Endothelial cell (in vitro differentiated cells): ENCODE data around the gene STX3. TPM values are rescaled to one million over a fixed set of nuclear protein-coding genes. Genes with fewer than 3 reads are reported as not detected.
A peak's percentile ranks its signal among the peaks of the same experiment; 100 is the strongest.
"Not testable (repeated sequence)": the region's sequence is repeated elsewhere in the genome, so short reads cannot be mapped to it uniquely, and the experiment has no call there.

ENCODE experiments used
- DNase-seq: peaks from one replicate; pipeline ENCODE4 v3.0.0; 2021; ENCODE audit warnings: low spot score
- H3K27ac Mint-ChIP-seq: one replicate; pipeline ENCODE4 v1.8.0; 2021; ENCODE audit warnings: mixed read lengths, inconsistent platforms; ENCODE audit not compliant: unreplicated experiment
- H3K27me3 Mint-ChIP-seq: one replicate; pipeline ENCODE4 v1.8.0; 2021; ENCODE audit warnings: mild to moderate bottlenecking, moderate library complexity, mixed read lengths, inconsistent platforms; ENCODE audit not compliant: unreplicated experiment
- H3K36me3 Mint-ChIP-seq: one replicate; pipeline ENCODE4 v1.8.0; 2021; ENCODE audit warnings: mild to moderate bottlenecking, low read depth, mixed read lengths, inconsistent platforms; ENCODE audit not compliant: unreplicated experiment
- H3K4me1 Mint-ChIP-seq: one replicate; pipeline ENCODE4 v1.8.0; 2021; ENCODE audit warnings: mild to moderate bottlenecking, mixed read lengths, inconsistent platforms; ENCODE audit not compliant: unreplicated experiment
- H3K4me3 Mint-ChIP-seq: one replicate; pipeline ENCODE4 v1.8.0; 2021; ENCODE audit warnings: mild to moderate bottlenecking, mixed read lengths, inconsistent platforms; ENCODE audit not compliant: unreplicated experiment
- H3K9me3 Mint-ChIP-seq: one replicate; pipeline ENCODE4 v1.8.0; 2021; ENCODE audit warnings: mixed read lengths, inconsistent platforms; ENCODE audit not compliant: unreplicated experiment
- total RNA-seq: library from RNA; stranded (reverse); fragmentation: NEBNext Ultra II Directional; extraction: Animal tissue kit (Norgen Biotek cat#: 25700); gene quantifications from one replicate; pipeline ENCODE4 v1.2.1, GENCODE V29; 2021; ENCODE audit not compliant: unreplicated experiment
- TF ChIP-seq, protein P1 (sequence below): fragments of 200-600 bp; sonication (generic); IDR thresholded peaks from one replicate; pipeline ENCODE4 v1.5.0; 2021; ENCODE audit warnings: antibody characterized with exemption; ENCODE audit not compliant: unreplicated experiment

STX3 gene
- total RNA-seq, 1 donor from 2014 or later: 140 TPM

DNA sequence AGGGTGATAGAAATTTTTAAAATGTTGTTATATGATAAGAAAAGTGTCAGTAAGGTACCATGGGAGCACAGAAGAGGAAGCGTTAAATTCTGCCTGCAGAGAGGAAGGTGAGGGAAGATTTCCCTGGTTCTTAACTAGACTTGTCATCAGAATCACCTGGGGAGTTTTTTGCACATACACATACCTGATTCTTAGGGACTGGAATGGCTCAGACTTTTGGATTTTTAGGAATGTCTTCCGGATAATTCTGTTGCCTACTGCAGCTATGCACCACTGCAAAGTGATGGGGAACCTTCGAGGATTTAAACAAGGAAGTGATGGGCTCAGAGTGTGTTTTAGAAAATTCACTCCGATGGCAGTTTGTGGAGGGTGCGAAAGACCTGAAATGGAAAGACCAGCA is 21.9 kb downstream of the STX3 start:
- TF ChIP-seq, protein P1, sequence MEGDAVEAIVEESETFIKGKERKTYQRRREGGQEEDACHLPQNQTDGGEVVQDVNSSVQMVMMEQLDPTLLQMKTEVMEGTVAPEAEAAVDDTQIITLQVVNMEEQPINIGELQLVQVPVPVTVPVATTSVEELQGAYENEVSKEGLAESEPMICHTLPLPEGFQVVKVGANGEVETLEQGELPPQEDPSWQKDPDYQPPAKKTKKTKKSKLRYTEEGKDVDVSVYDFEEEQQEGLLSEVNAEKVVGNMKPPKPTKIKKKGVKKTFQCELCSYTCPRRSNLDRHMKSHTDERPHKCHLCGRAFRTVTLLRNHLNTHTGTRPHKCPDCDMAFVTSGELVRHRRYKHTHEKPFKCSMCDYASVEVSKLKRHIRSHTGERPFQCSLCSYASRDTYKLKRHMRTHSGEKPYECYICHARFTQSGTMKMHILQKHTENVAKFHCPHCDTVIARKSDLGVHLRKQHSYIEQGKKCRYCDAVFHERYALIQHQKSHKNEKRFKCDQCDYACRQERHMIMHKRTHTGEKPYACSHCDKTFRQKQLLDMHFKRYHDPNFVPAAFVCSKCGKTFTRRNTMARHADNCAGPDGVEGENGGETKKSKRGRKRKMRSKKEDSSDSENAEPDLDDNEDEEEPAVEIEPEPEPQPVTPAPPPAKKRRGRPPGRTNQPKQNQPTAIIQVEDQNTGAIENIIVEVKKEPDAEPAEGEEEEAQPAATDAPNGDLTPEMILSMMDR: no peak
- no peaks in the 10 kb centered on the region for H3K9me3 Mint-ChIP-seq
- H3K27ac Mint-ChIP-seq: no peak overlapping the region
- peaks cover 58% of the 10 kb centered on the region for H3K4me1 Mint-ChIP-seq
- no peak for DNase-seq
- peaks cover 1% of the 10 kb centered on the region for H3K27me3 Mint-ChIP-seq
- no peak overlapping the region for H3K4me3 Mint-ChIP-seq
- H3K36me3 Mint-ChIP-seq: peaks cover 65% of the 10 kb centered on the region

GRCh38 chr11:59778122-59778521 is 22.9 kb downstream of the STX3 start:
- Mint-ChIP-seq H3K36me3 (peaks cover 64% of the 10 kb centered on the region), H3K4me3 (no peak overlapping the region), H3K9me3 (no peaks in the 10 kb centered on the region), H3K4me1 (peaks cover 48% of the 10 kb centered on the region), H3K27me3 (peaks cover 1% of the 10 kb centered on the region), H3K27ac (no peak overlapping the region)
- TF ChIP-seq, protein P1: no peak
- no peak for DNase-seq

GRCh38 chr11:59779487-59779886 is 24.3 kb downstream of the STX3 start:
- H3K27me3 Mint-ChIP-seq: peaks cover 1% of the 10 kb centered on the region
- TF ChIP-seq, protein P1: no peak
- H3K4me3 Mint-ChIP-seq: no peak overlapping the region
- no peak overlapping the region for H3K27ac Mint-ChIP-seq
- no peaks in the 10 kb centered on the region for H3K9me3 Mint-ChIP-seq
- peaks cover 67% of the 10 kb centered on the region for H3K36me3 Mint-ChIP-seq
- H3K4me1 Mint-ChIP-seq: peaks cover 42% of the 10 kb centered on the region
- no peak for DNase-seq

DNA sequence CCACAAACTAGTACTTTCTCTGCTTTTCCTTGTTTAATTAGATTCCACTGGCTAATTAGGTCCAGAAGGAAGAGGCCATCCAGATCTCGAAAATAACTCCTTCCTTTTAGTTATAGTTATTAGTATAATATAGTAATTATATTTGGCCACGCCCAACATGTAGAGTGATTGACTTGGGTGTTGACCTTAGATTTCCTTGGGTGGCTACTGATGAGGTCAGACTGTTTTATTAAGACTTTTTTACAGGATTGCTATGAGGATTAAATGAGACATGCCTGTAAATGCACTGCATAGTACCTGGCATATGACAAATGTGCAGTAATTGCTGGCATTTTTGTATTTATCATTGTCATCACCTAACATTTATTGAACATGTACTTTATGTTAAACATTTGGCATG is 26.9 kb downstream of the STX3 start:
- no peak for DNase-seq
- Mint-ChIP-seq H3K9me3 (no peaks in the 10 kb centered on the region), H3K27ac (no peak overlapping the region), H3K4me1 (peaks cover 53% of the 10 kb centered on the region), H3K36me3 (peaks cover 66% of the 10 kb centered on the region), H3K4me3 (peak overlapping the region; percentile 6), H3K27me3 (peaks cover 1% of the 10 kb centered on the region)
- TF ChIP-seq, protein P1: no peak

DNA sequence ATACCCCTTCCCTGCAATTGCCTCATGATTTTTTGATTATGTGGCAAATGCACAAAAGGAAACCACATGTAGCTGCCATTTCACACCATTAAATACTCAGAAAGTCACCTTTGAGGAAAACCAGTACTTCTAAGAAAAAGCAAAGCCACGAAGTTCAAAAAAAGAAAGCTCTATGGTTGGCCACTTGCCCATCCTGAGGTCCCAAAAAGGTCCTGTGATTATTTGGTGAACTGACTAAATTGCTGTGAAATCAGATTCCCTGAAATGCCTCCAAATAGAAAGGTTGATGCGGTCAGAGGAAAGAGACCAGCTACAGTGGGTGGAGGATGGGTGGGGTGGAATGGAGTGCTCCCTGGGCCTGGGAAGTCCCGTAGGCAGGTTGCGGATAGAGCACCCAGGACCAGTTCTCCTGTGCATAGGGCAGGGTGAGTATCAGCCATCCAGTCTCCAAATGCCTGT is 28.5 kb downstream of the STX3 start:
- H3K27ac Mint-ChIP-seq: no peak overlapping the region
- no peak for DNase-seq
- H3K4me1 Mint-ChIP-seq: peaks cover 55% of the 10 kb centered on the region
- H3K27me3 Mint-ChIP-seq: peaks cover 1% of the 10 kb centered on the region
- H3K4me3 Mint-ChIP-seq: no peak overlapping the region
- TF ChIP-seq, protein P1: no peak
- H3K9me3 Mint-ChIP-seq: no peaks in the 10 kb centered on the region
- H3K36me3 Mint-ChIP-seq: peaks cover 68% of the 10 kb centered on the region

DNA sequence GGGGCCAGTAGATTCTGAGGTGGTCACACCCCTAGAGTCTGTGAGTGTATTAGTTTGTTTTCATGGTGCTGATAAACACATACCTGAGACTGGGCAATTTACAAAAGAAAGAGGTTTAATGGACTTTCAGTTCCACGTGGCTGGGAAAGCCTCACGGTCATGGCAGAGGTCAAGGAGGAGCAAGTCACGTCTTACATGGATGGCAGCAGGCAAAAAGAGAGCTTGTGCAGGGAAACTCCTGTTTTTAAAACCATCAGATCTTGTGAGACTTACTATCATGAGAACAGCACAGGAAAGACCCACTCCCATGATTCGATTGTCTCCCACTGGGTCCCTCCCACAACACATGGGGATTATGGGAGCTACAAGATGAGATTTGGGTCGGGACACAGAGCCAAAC is 29.3 kb downstream of the STX3 start:
- Mint-ChIP-seq H3K4me3 (peak overlapping the region; percentile 17), H3K36me3 (peaks cover 72% of the 10 kb centered on the region)

More for the DNA sequence above, 29.3 kb downstream of the STX3 start:
- DNase-seq, H3K27me3 Mint-ChIP-seq, H3K9me3 Mint-ChIP-seq, H3K27ac Mint-ChIP-seq: not testable (repeated sequence)
- peaks cover 57% of the 10 kb centered on the region for H3K4me1 Mint-ChIP-seq
